Kidney epithelial cell (primary cell): ENCODE data around the gene KHDC4. TPM values are rescaled to one million over a fixed set of nuclear protein-coding genes. Genes with fewer than 3 reads are reported as not detected.
"Not testable (repeated sequence)": the region's sequence is repeated elsewhere in the genome, so short reads cannot be mapped to it uniquely, and the experiment has no call there.

Experiments
- DNase-seq: peaks from one replicate; pipeline ENCODE4 v3.0.0-alpha.2; 2010; ENCODE audit warnings: low read depth
- H3K27me3 ChIP-seq: 2 replicates; pipeline ENCODE4 v1.6.0; 2011; ENCODE audit warnings: low read length; ENCODE audit not compliant: control insufficient read depth, insufficient read depth
- H3K36me3 ChIP-seq: 2 replicates; pipeline ENCODE4 v1.5.1; 2011; ENCODE audit warnings: low read length; ENCODE audit not compliant: control insufficient read depth, insufficient read depth
- H3K4me3 ChIP-seq: 2 replicates; pipeline ENCODE4 v1.5.1; 2011; ENCODE audit warnings: low read depth, mild to moderate bottlenecking, control low read depth, low read length
- total RNA-seq: library from RNA; depleted of rRNA; stranded (reverse); fragments of >200 nt; gene quantifications from 2 replicates; pipeline ENCODE4 v1.2.3, GENCODE V29; 2015
- TF ChIP-seq, protein P1 (sequence below): IDR thresholded peaks from 2 replicates; pipeline ENCODE4 v1.5.1; 2011; ENCODE audit warnings: mild to moderate bottlenecking, moderate library complexity, low read length, control low read depth, inconsistent platforms; ENCODE audit not compliant: insufficient read depth, poor library complexity, severe bottlenecking

Gene KHDC4
- total RNA-seq, 1 donor from 2014 or later: 31.5 TPM

DNA sequence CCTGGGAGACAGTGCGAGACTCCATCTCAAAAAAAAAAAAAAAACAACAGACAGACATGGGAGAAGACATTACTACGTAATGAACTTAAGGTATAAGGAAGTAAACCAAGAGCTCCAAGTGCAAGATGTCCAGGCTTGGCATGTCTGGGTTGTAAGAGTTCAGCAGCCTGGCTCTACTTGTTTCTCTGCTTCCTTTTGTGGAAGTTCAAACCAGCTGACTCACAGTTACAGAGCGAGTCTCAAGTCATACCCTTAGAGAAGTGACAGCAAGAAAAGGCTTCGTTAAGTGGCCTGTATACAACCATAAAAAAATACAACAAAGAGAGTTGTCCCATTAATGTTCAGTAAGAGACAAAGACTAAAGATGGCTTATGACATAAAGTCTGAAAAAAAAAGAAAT lies 24.3 kb downstream of the KHDC4 start:
- Histone ChIP-seq H3K4me3 (no peak overlapping the region), H3K36me3 (no peaks in the 10 kb centered on the region), H3K27me3 (no peaks in the 10 kb centered on the region)
- TF ChIP-seq, protein P1, sequence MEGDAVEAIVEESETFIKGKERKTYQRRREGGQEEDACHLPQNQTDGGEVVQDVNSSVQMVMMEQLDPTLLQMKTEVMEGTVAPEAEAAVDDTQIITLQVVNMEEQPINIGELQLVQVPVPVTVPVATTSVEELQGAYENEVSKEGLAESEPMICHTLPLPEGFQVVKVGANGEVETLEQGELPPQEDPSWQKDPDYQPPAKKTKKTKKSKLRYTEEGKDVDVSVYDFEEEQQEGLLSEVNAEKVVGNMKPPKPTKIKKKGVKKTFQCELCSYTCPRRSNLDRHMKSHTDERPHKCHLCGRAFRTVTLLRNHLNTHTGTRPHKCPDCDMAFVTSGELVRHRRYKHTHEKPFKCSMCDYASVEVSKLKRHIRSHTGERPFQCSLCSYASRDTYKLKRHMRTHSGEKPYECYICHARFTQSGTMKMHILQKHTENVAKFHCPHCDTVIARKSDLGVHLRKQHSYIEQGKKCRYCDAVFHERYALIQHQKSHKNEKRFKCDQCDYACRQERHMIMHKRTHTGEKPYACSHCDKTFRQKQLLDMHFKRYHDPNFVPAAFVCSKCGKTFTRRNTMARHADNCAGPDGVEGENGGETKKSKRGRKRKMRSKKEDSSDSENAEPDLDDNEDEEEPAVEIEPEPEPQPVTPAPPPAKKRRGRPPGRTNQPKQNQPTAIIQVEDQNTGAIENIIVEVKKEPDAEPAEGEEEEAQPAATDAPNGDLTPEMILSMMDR: no peak
- no peak for DNase-seq

DNA sequence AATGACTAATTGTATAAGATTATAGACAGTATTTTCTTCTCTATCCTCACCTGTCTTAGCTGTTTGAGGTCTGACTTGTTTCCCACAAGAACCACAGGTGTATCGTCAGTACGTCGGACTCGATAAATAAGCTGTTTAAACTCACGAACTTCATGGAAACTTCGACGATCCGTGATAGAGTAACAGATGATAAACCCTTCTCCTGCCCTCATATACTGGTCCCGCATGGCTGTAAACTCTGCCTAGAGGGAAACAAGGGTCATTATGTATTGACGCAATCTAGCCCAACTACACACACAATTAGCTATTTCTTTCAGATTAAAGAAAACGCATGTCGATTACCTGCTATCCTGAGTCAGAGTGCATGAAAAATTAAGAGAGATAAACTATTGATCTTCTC lies 30.0 kb downstream of the KHDC4 start:
- no peaks in the 10 kb centered on the region for H3K27me3 ChIP-seq
- no peak for DNase-seq
- H3K4me3 ChIP-seq: no peak overlapping the region
- TF ChIP-seq, protein P1: no peak
- peaks cover 3% of the 10 kb centered on the region for H3K36me3 ChIP-seq

DNA sequence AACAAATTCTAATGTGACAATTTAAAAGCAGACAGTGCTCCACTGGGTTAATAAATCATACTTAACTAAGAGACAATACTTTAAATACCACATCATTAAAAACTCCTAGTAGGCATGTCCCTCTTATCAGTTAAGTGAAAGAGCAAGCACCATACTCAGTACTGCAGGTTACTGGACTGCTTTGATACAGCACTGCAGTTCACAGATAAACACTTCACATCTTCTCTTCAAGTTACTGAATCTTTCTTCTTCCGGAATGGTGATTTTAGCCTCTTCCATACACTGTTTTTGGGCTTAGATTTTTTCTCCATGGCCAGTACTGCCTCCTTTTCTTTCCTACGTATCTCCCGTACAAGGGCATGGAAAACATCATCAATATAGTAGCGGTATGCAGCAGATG lies 34.1 kb downstream of the KHDC4 start:
- Histone ChIP-seq H3K36me3 (peaks cover 3% of the 10 kb centered on the region), H3K4me3 (no peak overlapping the region), H3K27me3 (no peaks in the 10 kb centered on the region)
- DNase-seq: no peak
- TF ChIP-seq, protein P1: no peak

DNA sequence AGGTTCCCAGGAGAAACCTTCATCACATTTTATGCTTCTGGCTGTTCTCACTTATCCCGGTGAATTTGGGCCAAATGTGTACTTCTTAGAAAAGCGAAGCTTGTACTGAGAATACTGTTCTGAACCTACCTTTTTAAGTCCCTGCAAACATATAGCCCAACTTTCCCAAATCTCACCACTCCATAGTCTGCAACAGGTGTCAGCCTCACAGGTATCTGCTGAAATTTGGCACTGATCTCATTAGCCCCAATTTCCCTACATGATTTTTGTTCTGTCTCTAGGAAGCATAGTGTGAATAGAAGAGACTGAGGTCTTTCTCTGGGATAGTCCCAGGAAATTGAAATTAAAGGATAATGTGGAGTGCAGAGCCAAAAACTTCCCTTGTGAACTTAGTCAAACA lies 34.5 kb downstream of the KHDC4 start:
- Histone ChIP-seq H3K27me3 (no peaks in the 10 kb centered on the region), H3K4me3 (no peak overlapping the region), H3K36me3 (peaks cover 3% of the 10 kb centered on the region)
- DNase-seq: no peak
- TF ChIP-seq, protein P1: no peak

DNA sequence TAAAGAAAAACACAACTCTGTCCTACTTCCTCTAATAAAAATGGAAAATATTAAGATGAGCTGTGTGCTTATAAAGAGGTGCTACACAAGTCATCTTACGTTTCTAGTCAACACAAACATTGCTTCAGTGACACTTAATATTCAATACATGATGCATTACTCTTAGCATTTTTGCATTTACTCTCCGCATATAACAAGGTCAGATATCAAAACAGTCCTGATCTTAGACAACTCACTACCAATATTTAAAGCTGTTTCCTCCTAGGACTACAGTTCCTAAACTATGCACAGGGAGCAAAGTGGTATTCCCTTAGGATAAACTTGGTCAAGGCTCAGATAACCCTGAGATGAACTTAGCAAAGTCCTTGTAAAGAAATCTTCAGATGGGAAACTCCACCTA lies 35.3 kb downstream of the KHDC4 start:
- DNase-seq: no peak
- Histone ChIP-seq H3K4me3 (no peak overlapping the region), H3K27me3 (no peaks in the 10 kb centered on the region), H3K36me3 (peaks cover 2% of the 10 kb centered on the region)
- TF ChIP-seq, protein P1: no peak

DNA sequence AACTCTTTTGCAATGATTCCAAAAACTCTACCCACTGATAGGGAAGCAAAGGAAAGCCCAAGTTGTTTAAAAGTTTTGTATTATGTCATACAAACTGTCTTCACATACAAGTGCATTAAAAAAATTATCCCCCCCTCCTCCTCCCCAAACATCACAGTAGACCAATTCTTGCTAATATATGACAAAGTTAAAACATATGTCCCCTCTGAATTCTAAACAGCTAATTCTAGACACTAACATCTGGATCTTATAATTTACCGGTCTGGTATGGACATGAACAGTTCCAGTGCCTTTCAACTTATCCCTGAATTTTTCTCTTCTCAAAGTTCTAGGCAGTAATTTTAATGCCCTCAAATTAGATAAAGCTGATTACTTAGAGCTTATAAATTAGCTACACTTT lies 36.5 kb downstream of the KHDC4 start:
- Histone ChIP-seq H3K36me3 (no peaks in the 10 kb centered on the region), H3K27me3 (no peaks in the 10 kb centered on the region), H3K4me3 (no peak overlapping the region)
- DNase-seq: no peak
- TF ChIP-seq, protein P1: no peak

DNA sequence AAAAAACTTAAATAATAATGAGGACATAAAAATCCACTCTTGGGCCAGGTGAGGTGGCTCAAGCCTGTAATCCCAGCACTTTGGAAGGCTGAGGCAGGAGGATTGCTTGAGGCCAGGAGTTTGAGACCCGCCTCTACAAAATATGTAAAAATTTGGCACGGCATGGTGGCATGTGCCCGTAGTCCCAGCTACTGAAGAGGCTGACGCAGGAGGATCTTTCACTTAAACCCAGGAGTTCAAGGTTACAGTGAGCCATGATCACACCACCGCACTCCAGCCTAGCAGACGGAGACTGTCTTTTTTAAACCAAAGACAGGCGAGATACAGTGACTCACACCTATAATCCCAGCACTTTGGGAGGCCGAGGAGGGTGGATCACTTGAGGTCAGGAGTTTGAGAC lies 37.7 kb downstream of the KHDC4 start:
- DNase-seq, H3K36me3 ChIP-seq, H3K27me3 ChIP-seq, H3K4me3 ChIP-seq: not testable (repeated sequence)

DNA sequence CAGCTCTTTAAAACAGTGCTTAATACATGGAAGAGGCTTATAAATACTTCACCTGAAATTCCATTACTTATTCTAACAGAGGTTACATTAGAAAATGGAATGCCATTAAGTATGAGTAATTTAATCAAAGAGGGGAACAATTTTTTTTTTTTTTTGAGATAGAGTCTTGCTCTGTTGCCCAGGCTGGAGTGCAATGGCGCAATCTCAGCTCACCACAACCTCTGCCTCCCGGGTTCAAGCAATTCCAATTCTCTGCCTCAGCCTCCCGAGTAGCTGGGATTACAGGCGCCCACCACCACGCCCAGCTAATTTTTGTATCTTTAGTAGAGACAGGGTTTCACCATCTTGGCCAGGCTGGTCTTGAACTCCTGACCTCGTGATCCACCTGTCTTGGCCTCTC lies 38.6 kb downstream of the KHDC4 start:
- DNase-seq, H3K27me3 ChIP-seq, H3K36me3 ChIP-seq, H3K4me3 ChIP-seq: not testable (repeated sequence)
